Epithelial cell of proximal tubule (primary cell): ENCODE measurements around the gene CGB2. TPM values are rescaled to one million over a fixed set of nuclear protein-coding genes. Genes with fewer than 3 reads are reported as not detected.
"Not testable (repeated sequence)": the region's sequence is repeated elsewhere in the genome, so short reads cannot be mapped to it uniquely, and the experiment has no call there.

Experiments used
- DNase-seq: peaks from one replicate; pipeline ENCODE4 v3.0.0-alpha.2; 2011; ENCODE audit warnings: low read depth
- H3K4me3 ChIP-seq: 2 replicates; pipeline ENCODE4 v1.5.1; 2011; ENCODE audit warnings: low read depth, mild to moderate bottlenecking, low read length
- CTCF ChIP-seq: conservative IDR thresholded peaks from 2 replicates; pipeline ENCODE4 v1.5.1; 2012; ENCODE audit warnings: low read depth, mild to moderate bottlenecking, low read length
- total RNA-seq: library from RNA; depleted of rRNA; stranded (reverse); fragments of >200 nt; gene quantifications from 2 replicates; pipeline ENCODE4 v1.2.3, GENCODE V29; 2015

Gene CGB2
- total RNA-seq, 1 donor from 2014 or later: not detected

- H3K4me3 ChIP-seq, DNase-seq: not testable (repeated sequence)
Measured at GRCh38 chr19:49030323-49030722, 1.4 kb upstream of the CGB2 start.

- not testable (repeated sequence) for H3K4me3 ChIP-seq, DNase-seq
- TF ChIP-seq CTCF: peak; percentile 53
Measured at GRCh38 chr19:49036815-49037214, 5.1 kb downstream of the CGB2 start, which contains the start of gene CGB1. Gene CGB1 (minus strand): TSS chr19:49036895. CDS start chr19:49036711, 184 bp downstream.

GRCh38 chr19:49038111-49038510 is 6.4 kb downstream of the CGB2 start:
- not testable (repeated sequence) for H3K4me3 ChIP-seq, DNase-seq

GRCh38 chr19:49038557-49039276 is 7.0 kb downstream of the CGB2 start:
- not testable (repeated sequence) for H3K4me3 ChIP-seq, DNase-seq

- not testable (repeated sequence) for H3K4me3 ChIP-seq, DNase-seq
Measured at GRCh38 chr19:49039736-49040135, 8.0 kb downstream of the CGB2 start.

GRCh38 chr19:49042177-49042576 is 10.5 kb downstream of the CGB2 start:
- TF ChIP-seq CTCF: no peak
- DNase-seq: no peak

GRCh38 chr19:49042666-49043065 is 11.0 kb downstream of the CGB2 start:
- DNase-seq, H3K4me3 ChIP-seq: not testable (repeated sequence)

More at GRCh38 chr19:49042177-49042576, 10.5 kb downstream of the CGB2 start:
- no peak overlapping the region for H3K4me3 ChIP-seq

- DNase-seq, H3K4me3 ChIP-seq: not testable (repeated sequence)
Measured at GRCh38 chr19:49043548-49043947, 11.9 kb downstream of the CGB2 start, which contains the start of gene CGB5. Gene CGB5 (plus strand): TSS chr19:49043848. CDS start chr19:49044210, 362 bp downstream.

GRCh38 chr19:49049011-49049410 is 17.3 kb downstream of the CGB2 start, which contains the start of gene CGB8:
Gene CGB8 (minus strand): TSS chr19:49049111. CDS start chr19:49048739, 372 bp downstream.
- DNase-seq: not testable (repeated sequence)

GRCh38 chr19:49049834-49050233 is 18.1 kb downstream of the CGB2 start:
- DNase-seq, H3K4me3 ChIP-seq: not testable (repeated sequence)

More at GRCh38 chr19:49049011-49049410, 17.3 kb downstream of the CGB2 start, which contains the start of gene CGB8:
- H3K4me3 ChIP-seq: not testable (repeated sequence)

GRCh38 chr19:49050376-49051033 is 18.8 kb downstream of the CGB2 start:
- not testable (repeated sequence) for H3K4me3 ChIP-seq, DNase-seq
